Upper lobe of right lung (tissue), 1 donor: ENCODE measurements around the gene SLFNL1. TPM values are rescaled to one million over a fixed set of nuclear protein-coding genes. Genes with fewer than 3 reads are reported as not detected.
A peak's percentile ranks its signal among the peaks of the same experiment; 100 is the strongest.

Source experiments
- ATAC-seq: fragments of 200-7000 bp; cut with Tn5 transposase; one replicate; pipeline ENCODE4 v1.9.1; 2020; ENCODE audit warnings: mild to moderate bottlenecking, moderate library complexity
- DNase-seq: peaks from one replicate; pipeline ENCODE4 v3.0.0-alpha.2; 2020
- H3K27ac ChIP-seq: fragments of 200-600 bp; one replicate; pipeline ENCODE4 v1.8.0; 2022
- H3K27me3 ChIP-seq: fragments of 200-600 bp; one replicate; pipeline ENCODE4 v1.8.0; 2022; ENCODE audit warnings: mild to moderate bottlenecking
- H3K36me3 ChIP-seq: fragments of 200-600 bp; one replicate; pipeline ENCODE4 v1.8.0; 2022
- H3K4me1 ChIP-seq: fragments of 200-600 bp; one replicate; pipeline ENCODE4 v1.8.0; 2022
- H3K4me3 ChIP-seq: fragments of 200-600 bp; one replicate; pipeline ENCODE4 v1.8.0; 2022; ENCODE audit warnings: mild to moderate bottlenecking
- H3K9me3 ChIP-seq: fragments of 200-600 bp; one replicate; pipeline ENCODE4 v1.8.0; 2022
- CTCF ChIP-seq: fragments of 200-600 bp; IDR thresholded peaks from one replicate; pipeline ENCODE4 v1.8.0; 2022; ENCODE audit warnings: antibody characterized with exemption
- intact Hi-C: fragments of 100-400 bp; cut with DNase I; formaldehyde crosslinking; loops from one replicate; pipeline ENCODE4 v1.11.0; 2022
- total RNA-seq: library from RNA; stranded (reverse); fragmentation: NEBNext Ultra II Directional; extraction: Animal tissue kit (Norgen Biotek cat#: 25700); gene quantifications from one replicate; pipeline ENCODE4 v1.2.1, GENCODE V29; 2021
- donor health status: DM: no; HTN: yes; CAD: no; lungs with severe emphysema.

The SLFNL1 gene
- total RNA-seq, 1 donor from 2014 or later, result 2.8 TPM

GRCh38 chr1:41046347-41046775 lies 24.8 kb upstream of the SLFNL1 start:
- intact Hi-C loops, result no loop called here
- DNase-seq, result peak; percentile 69
- no peak overlapping the region for H3K4me3 ChIP-seq
- H3K27me3 ChIP-seq, result no peaks in the 10 kb centered on the region
- H3K4me1 ChIP-seq, result peaks cover 26% of the 10 kb centered on the region
- H3K36me3 ChIP-seq, result peaks cover 15% of the 10 kb centered on the region
- peak; percentile 89 for ATAC-seq
- H3K27ac ChIP-seq, result peak overlapping the region; percentile 75
- H3K9me3 ChIP-seq, result no peaks in the 10 kb centered on the region
- no peak for TF ChIP-seq CTCF

GRCh38 chr1:41045740-41046139 lies 24.2 kb upstream of the SLFNL1 start:
- H3K4me3 ChIP-seq, result no peak overlapping the region

GRCh38 chr1:41044187-41044586 lies 22.7 kb upstream of the SLFNL1 start:
- no peak for TF ChIP-seq CTCF
- intact Hi-C loops, result no loop called here
- Histone ChIP-seq H3K9me3 (no peaks in the 10 kb centered on the region), H3K27me3 (no peaks in the 10 kb centered on the region), H3K4me1 (peaks cover 26% of the 10 kb centered on the region), H3K36me3 (peaks cover 15% of the 10 kb centered on the region), H3K27ac (no peak overlapping the region), H3K4me3 (no peak overlapping the region)
- DNase-seq (no peak), ATAC-seq (no peak)

More at GRCh38 chr1:41045740-41046139, 24.2 kb upstream of the SLFNL1 start:
- Histone ChIP-seq H3K27me3 (no peaks in the 10 kb centered on the region), H3K36me3 (peaks cover 15% of the 10 kb centered on the region), H3K4me1 (peaks cover 26% of the 10 kb centered on the region), H3K27ac (peak overlapping the region; percentile 75), H3K9me3 (no peaks in the 10 kb centered on the region)
- DNase-seq (no peak), ATAC-seq (peak; percentile 75)
- intact Hi-C loops, result no loop called here
- no peak for TF ChIP-seq CTCF

- intact Hi-C loops, result no loop called here
Observed at GRCh38 chr1:41041614-41042270, 20.2 kb upstream of the SLFNL1 start.

GRCh38 chr1:41038110-41038509 lies 16.6 kb upstream of the SLFNL1 start:
- H3K27ac ChIP-seq, result no peak overlapping the region
- no peak for ATAC-seq
- no peak for DNase-seq
- no peak for TF ChIP-seq CTCF
- no peaks in the 10 kb centered on the region for H3K27me3 ChIP-seq
- no peak overlapping the region for H3K4me3 ChIP-seq
- intact Hi-C loops, result no loop called here
- no peaks in the 10 kb centered on the region for H3K4me1 ChIP-seq
- peaks cover 31% of the 10 kb centered on the region for H3K36me3 ChIP-seq
- no peaks in the 10 kb centered on the region for H3K9me3 ChIP-seq

More at GRCh38 chr1:41041614-41042270, 20.2 kb upstream of the SLFNL1 start:
- Histone ChIP-seq H3K9me3 (no peaks in the 10 kb centered on the region), H3K27ac (no peak overlapping the region), H3K36me3 (peaks cover 20% of the 10 kb centered on the region), H3K4me1 (peaks cover 23% of the 10 kb centered on the region), H3K4me3 (no peak overlapping the region), H3K27me3 (no peaks in the 10 kb centered on the region)
- no peak for TF ChIP-seq CTCF
- ATAC-seq (no peak), DNase-seq (no peak)
